ENCODE results near the gene APEX1. TPM values are rescaled to one million over a fixed set of nuclear protein-coding genes. Genes with fewer than 3 reads are reported as not detected.
A peak's percentile ranks its signal among the peaks of the same experiment; 100 is the strongest.
"Not testable (repeated sequence)": the region's sequence is repeated elsewhere in the genome, so short reads cannot be mapped to it uniquely, and the experiment has no call there.

Gene APEX1
- total RNA-seq, 4 donors from 2014 or later = 107 to 217 (median 119) TPM

- TF ChIP-seq CTCF (IDR thresholded peaks at IDR 0.05) = no peak
- TF ChIP-seq POLR2A (IDR thresholded peaks at IDR 0.05) = no peak
- no peak for DNase-seq (ENCODE audit: low spot score in 2 of 2)
- intact Hi-C loops (cut with DNase I; ENCODE audit: low total_unique reads) = no loop called here
- WGBS, 2 donors = 86 to 95% methylated on average over 5 of the region's 5 CpGs
- H3K4me3 ChIP-seq (ENCODE audit: low read depth, poor library complexity, severe bottlenecking) = no peak overlapping the region
Observed at GRCh38 chr14:20440465-20440864, 14.6 kb upstream of the APEX1 start.

GRCh38 chr14:20440882-20441281 lies 14.1 kb upstream of the APEX1 start:
- H3K4me3 ChIP-seq (ENCODE audit: low read depth, poor library complexity, severe bottlenecking) = no peak overlapping the region
- no peak for TF ChIP-seq POLR2A (IDR thresholded peaks at IDR 0.05)
- TF ChIP-seq CTCF (IDR thresholded peaks at IDR 0.05) = no peak
- WGBS, 2 donors = 72 to 75% methylated on average over 5 of the region's 5 CpGs
- intact Hi-C loops (cut with DNase I; ENCODE audit: low total_unique reads) = no loop called here
- no peak for DNase-seq (ENCODE audit: low spot score in 2 of 2)

- H3K4me3 ChIP-seq (ENCODE audit: low read depth, poor library complexity, severe bottlenecking) = no peak overlapping the region
- peak in 1 of 2 donors; percentile 1 for DNase-seq (ENCODE audit: low spot score in 2 of 2)
- 89 to 91% methylated on average over 2 of the region's 2 CpGs for WGBS, 2 donors
- TF ChIP-seq POLR2A (IDR thresholded peaks at IDR 0.05) = no peak
- TF ChIP-seq CTCF (IDR thresholded peaks at IDR 0.05) = no peak
- intact Hi-C loops (cut with DNase I; ENCODE audit: low total_unique reads) = no loop called here
Observed at GRCh38 chr14:20441461-20441860, 13.6 kb upstream of the APEX1 start.

- H3K4me3 ChIP-seq (ENCODE audit: low read depth, poor library complexity, severe bottlenecking); DNase-seq (ENCODE audit: low spot score in 2 of 2); intact Hi-C loops (cut with DNase I; ENCODE audit: low total_unique reads): not testable (repeated sequence)
- WGBS, 2 donors = 67 to 90% methylated on average over 2 to 4 of the region's 4 CpGs
Observed at GRCh38 chr14:20443650-20444049, 11.4 kb upstream of the APEX1 start.

- no peak for DNase-seq (ENCODE audit: low spot score in 2 of 2)
- intact Hi-C loops (cut with DNase I; ENCODE audit: low total_unique reads) = no loop called here
- TF ChIP-seq CTCF (IDR thresholded peaks at IDR 0.05) (no peak), POLR2A (IDR thresholded peaks at IDR 0.05) (no peak)
- no peak overlapping the region for H3K4me3 ChIP-seq (ENCODE audit: low read depth, poor library complexity, severe bottlenecking)
- 91 to 95% methylated on average over 5 of the region's 5 CpGs for WGBS, 2 donors
Observed at GRCh38 chr14:20446889-20447288, 8.1 kb upstream of the APEX1 start.

GRCh38 chr14:20452831-20453230 lies 2.2 kb upstream of the APEX1 start:
- DNase-seq (ENCODE audit: low spot score in 2 of 2); H3K4me3 ChIP-seq (ENCODE audit: low read depth, poor library complexity, severe bottlenecking); intact Hi-C loops (cut with DNase I; ENCODE audit: low total_unique reads): not testable (repeated sequence)
- WGBS, 2 donors = 94 to 96% methylated on average over 8 of the region's 8 CpGs
